ENCODE measurements around the gene AGAP1. TPM values are rescaled to one million over a fixed set of nuclear protein-coding genes. Genes with fewer than 3 reads are reported as not detected.

AGAP1 gene
- polyA plus RNA-seq, 1 donor from 2014 or later, result 17.4 TPM

DNA sequence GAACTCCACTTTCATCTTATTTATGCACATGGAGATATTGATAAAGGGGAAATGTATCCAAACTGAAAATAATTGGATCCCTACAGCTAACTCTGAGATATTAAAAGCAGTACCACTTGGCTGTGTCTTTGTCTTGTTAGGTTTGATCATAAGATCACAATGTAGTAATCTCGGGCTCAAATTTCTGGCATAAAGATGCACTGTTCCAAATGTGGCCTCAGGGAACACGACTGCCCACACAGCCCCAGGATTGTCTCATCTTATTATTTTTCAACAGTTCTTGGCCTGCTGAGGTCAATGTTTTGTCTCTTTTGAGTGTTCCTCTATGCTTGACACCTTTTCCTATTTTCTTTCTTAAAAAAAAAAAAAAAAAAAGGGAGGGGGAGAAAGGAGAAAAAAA, 560.3 kb downstream of the AGAP1 start:
- Histone ChIP-seq H3K9me3 (ENCODE audit: low read length) (peaks cover 7% of the 10 kb centered on the region), H3K27me3 (ENCODE audit: insufficient read depth, low read depth, low read length) (no peaks in the 10 kb centered on the region), H2AFZ (ENCODE audit: low read depth, low read length) (no peak overlapping the region), H3K9me2 (ENCODE audit: insufficient read depth, low read length) (no peaks in the 10 kb centered on the region), H3K36me3 (ENCODE audit: insufficient read depth, low read length) (peaks cover 5% of the 10 kb centered on the region), H3K27ac (ENCODE audit: low read length) (no peak overlapping the region), H3K4me2 (ENCODE audit: low read length) (no peak overlapping the region), H4K20me1 (ENCODE audit: insufficient read depth) (no peaks in the 10 kb centered on the region), H3K4me3 (ENCODE audit: low read length) (no peak overlapping the region), H3K79me2 (replicated peaks; ENCODE audit: insufficient read depth, low read length) (no peaks in the 10 kb centered on the region), H3K9ac (ENCODE audit: low read length) (no peak overlapping the region), H3F3A (ENCODE audit: insufficient read depth, low read length, poor library complexity, severe bottlenecking) (no peaks in the 10 kb centered on the region)
- TF ChIP-seq EP300 (conservative IDR thresholded peaks at IDR 0.05; ENCODE audit: poor library complexity, severe bottlenecking) (no peak), EZH2 (IDR thresholded peaks at IDR 0.05; ENCODE audit: borderline replicate concordance, insufficient read depth, low read length, poor library complexity, severe bottlenecking) (no peak), SMC3 (conservative IDR thresholded peaks at IDR 0.05; ENCODE audit: poor library complexity) (no peak), MXI1 (conservative IDR thresholded peaks at IDR 0.05; ENCODE audit: poor library complexity, severe bottlenecking) (no peak)

DNA sequence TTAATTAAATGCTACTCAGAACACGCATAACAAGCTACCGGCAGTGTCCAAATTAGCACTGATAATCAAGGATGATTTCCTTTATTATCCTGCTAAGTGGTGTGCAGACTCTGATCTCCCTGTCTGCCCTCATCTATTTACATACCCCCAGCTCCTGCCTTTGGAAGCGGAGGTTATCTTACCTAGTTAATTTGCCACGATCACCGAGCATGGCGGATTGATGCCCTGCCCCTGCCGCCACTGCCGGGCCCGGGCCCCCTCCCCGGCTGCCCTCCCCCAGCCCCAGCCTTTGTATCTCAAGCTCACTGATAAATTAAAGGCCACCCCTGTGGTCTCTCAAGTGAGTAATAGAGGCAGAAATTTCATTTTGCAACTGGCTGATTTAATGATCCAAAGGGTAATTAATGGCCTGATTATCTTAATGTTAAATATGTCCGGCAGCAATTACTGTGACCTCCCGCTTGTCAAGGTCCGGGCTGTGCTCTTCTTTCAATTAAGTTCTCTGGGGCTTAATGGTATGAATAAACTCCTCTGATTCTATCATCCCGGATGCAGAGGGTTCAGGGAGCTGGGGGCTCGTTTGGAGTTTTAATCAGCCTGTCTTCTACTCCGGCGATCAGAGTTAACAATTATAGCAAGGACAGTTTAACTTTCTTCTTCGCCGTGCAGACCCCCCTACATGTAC, 560.9 kb downstream of the AGAP1 start:
- Histone ChIP-seq H3K4me2 (ENCODE audit: low read length) (no peak overlapping the region), H3K9me2 (ENCODE audit: insufficient read depth, low read length) (no peaks in the 10 kb centered on the region), H3K4me3 (ENCODE audit: low read length) (no peak overlapping the region), H4K20me1 (ENCODE audit: insufficient read depth) (no peaks in the 10 kb centered on the region), H2AFZ (ENCODE audit: low read depth, low read length) (no peak overlapping the region), H3F3A (ENCODE audit: insufficient read depth, low read length, poor library complexity, severe bottlenecking) (no peaks in the 10 kb centered on the region), H3K27me3 (ENCODE audit: insufficient read depth, low read depth, low read length) (no peaks in the 10 kb centered on the region), H3K36me3 (ENCODE audit: insufficient read depth, low read length) (peaks cover 5% of the 10 kb centered on the region), H3K79me2 (replicated peaks; ENCODE audit: insufficient read depth, low read length) (no peaks in the 10 kb centered on the region), H3K27ac (ENCODE audit: low read length) (no peak overlapping the region), H3K9me3 (ENCODE audit: low read length) (peaks cover 7% of the 10 kb centered on the region), H3K9ac (ENCODE audit: low read length) (no peak overlapping the region)
- TF ChIP-seq POLR2AphosphoS5 (IDR thresholded peaks at IDR 0.05) (no peak), EZH2 (IDR thresholded peaks at IDR 0.05; ENCODE audit: borderline replicate concordance, insufficient read depth, low read length, poor library complexity, severe bottlenecking) (no peak), SMC3 (conservative IDR thresholded peaks at IDR 0.05; ENCODE audit: poor library complexity) (no peak)
- TF ChIP-seq, protein P1, sequence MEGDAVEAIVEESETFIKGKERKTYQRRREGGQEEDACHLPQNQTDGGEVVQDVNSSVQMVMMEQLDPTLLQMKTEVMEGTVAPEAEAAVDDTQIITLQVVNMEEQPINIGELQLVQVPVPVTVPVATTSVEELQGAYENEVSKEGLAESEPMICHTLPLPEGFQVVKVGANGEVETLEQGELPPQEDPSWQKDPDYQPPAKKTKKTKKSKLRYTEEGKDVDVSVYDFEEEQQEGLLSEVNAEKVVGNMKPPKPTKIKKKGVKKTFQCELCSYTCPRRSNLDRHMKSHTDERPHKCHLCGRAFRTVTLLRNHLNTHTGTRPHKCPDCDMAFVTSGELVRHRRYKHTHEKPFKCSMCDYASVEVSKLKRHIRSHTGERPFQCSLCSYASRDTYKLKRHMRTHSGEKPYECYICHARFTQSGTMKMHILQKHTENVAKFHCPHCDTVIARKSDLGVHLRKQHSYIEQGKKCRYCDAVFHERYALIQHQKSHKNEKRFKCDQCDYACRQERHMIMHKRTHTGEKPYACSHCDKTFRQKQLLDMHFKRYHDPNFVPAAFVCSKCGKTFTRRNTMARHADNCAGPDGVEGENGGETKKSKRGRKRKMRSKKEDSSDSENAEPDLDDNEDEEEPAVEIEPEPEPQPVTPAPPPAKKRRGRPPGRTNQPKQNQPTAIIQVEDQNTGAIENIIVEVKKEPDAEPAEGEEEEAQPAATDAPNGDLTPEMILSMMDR (IDR thresholded peaks at IDR 0.05; ENCODE audit: poor library complexity, severe bottlenecking), result no peak

DNA sequence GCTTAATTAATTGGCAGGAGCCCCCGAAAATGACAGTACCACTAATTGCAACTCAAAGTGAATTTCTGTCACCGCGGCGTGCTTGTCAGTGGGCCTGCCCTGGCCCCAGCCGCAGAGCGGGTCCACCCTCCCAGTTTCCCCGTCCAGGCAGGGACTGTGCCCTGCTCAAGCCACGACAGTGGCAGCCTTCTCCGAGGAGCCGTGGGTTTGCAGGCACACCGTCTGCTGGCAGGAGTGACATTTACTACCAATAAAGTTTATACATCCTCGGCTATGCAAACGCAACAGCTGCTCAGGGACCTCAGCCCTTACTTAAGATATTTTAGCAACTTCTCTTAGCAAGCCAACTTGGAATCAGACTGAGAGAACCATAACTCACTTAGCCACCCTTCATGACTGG, 561.6 kb downstream of the AGAP1 start:
- Histone ChIP-seq H3K9me2 (ENCODE audit: insufficient read depth, low read length) (no peaks in the 10 kb centered on the region), H3K27me3 (ENCODE audit: insufficient read depth, low read depth, low read length) (no peaks in the 10 kb centered on the region), H3K9ac (ENCODE audit: low read length) (no peak overlapping the region), H3K4me3 (ENCODE audit: low read length) (no peak overlapping the region), H3K36me3 (ENCODE audit: insufficient read depth, low read length) (peaks cover 5% of the 10 kb centered on the region), H2AFZ (ENCODE audit: low read depth, low read length) (no peak overlapping the region), H3K9me3 (ENCODE audit: low read length) (peaks cover 7% of the 10 kb centered on the region), H3K27ac (ENCODE audit: low read length) (no peak overlapping the region), H3K4me2 (ENCODE audit: low read length) (no peak overlapping the region), H3K79me2 (replicated peaks; ENCODE audit: insufficient read depth, low read length) (no peaks in the 10 kb centered on the region), H3F3A (ENCODE audit: insufficient read depth, low read length, poor library complexity, severe bottlenecking) (no peaks in the 10 kb centered on the region), H4K20me1 (ENCODE audit: insufficient read depth) (no peaks in the 10 kb centered on the region)
- TF ChIP-seq, protein P1 (IDR thresholded peaks at IDR 0.05; ENCODE audit: poor library complexity, severe bottlenecking), result no peak
- no peak for TF ChIP-seq POLR2AphosphoS5 (IDR thresholded peaks at IDR 0.05)
- no peak for TF ChIP-seq MXI1 (conservative IDR thresholded peaks at IDR 0.05; ENCODE audit: poor library complexity, severe bottlenecking)
- no peak for TF ChIP-seq SMC3 (conservative IDR thresholded peaks at IDR 0.05; ENCODE audit: poor library complexity)
- no peak for TF ChIP-seq RAD21 (conservative IDR thresholded peaks at IDR 0.05)
- TF ChIP-seq TAF1 (IDR thresholded peaks at IDR 0.05; ENCODE audit: low read depth), result no peak
- TF ChIP-seq, protein P2, sequence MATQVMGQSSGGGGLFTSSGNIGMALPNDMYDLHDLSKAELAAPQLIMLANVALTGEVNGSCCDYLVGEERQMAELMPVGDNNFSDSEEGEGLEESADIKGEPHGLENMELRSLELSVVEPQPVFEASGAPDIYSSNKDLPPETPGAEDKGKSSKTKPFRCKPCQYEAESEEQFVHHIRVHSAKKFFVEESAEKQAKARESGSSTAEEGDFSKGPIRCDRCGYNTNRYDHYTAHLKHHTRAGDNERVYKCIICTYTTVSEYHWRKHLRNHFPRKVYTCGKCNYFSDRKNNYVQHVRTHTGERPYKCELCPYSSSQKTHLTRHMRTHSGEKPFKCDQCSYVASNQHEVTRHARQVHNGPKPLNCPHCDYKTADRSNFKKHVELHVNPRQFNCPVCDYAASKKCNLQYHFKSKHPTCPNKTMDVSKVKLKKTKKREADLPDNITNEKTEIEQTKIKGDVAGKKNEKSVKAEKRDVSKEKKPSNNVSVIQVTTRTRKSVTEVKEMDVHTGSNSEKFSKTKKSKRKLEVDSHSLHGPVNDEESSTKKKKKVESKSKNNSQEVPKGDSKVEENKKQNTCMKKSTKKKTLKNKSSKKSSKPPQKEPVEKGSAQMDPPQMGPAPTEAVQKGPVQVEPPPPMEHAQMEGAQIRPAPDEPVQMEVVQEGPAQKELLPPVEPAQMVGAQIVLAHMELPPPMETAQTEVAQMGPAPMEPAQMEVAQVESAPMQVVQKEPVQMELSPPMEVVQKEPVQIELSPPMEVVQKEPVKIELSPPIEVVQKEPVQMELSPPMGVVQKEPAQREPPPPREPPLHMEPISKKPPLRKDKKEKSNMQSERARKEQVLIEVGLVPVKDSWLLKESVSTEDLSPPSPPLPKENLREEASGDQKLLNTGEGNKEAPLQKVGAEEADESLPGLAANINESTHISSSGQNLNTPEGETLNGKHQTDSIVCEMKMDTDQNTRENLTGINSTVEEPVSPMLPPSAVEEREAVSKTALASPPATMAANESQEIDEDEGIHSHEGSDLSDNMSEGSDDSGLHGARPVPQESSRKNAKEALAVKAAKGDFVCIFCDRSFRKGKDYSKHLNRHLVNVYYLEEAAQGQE (IDR thresholded peaks at IDR 0.05; ENCODE audit: borderline replicate concordance), result no peak
- no peak for TF ChIP-seq EZH2 (IDR thresholded peaks at IDR 0.05; ENCODE audit: borderline replicate concordance, insufficient read depth, low read length, poor library complexity, severe bottlenecking)
- no peak for TF ChIP-seq EP300 (conservative IDR thresholded peaks at IDR 0.05; ENCODE audit: poor library complexity, severe bottlenecking)

All from neural cell (in vitro differentiated cells).